ENCODE results near the gene TAF5. TPM values are rescaled to one million over a fixed set of nuclear protein-coding genes. Genes with fewer than 3 reads are reported as not detected.

TAF5 gene
- 1 to 10 TPM; 4.0 to 6.7 (median 4.3) TPM for total RNA-seq

DNA sequence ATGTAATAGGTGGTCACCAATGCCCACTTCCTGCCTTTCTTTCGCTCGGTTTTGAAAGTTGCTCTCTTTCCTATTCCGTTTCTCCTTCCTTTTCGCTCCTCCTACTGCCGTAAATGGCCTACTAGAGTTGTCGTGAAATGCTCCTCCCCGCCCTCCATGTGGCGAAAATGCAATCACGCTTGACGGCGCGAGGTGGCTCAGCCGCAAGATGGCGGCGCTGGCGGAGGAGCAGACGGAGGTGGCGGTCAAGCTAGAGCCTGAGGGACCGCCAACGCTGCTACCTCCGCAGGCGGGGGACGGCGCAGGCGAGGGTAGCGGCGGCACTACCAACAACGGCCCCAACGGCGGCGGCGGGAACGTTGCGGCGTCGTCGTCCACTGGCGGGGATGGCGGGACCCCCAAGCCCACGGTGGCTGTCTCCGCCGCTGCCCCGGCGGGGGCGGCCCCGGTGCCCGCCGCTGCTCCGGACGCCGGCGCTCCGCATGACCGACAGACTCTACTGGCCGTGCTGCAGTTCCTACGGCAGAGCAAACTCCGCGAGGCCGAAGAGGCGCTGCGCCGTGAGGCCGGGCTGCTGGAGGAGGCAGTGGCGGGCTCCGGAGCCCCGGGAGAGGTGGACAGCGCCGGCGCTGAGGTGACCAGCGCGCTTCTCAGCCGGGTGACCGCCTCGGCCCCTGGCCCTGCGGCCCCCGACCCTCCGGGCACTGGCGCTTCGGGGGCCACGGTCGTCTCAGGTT is at the start of gene TAF5:
Gene TAF5 (plus strand): TSS at position 195 of the 737 bp plus-strand sequence. CDS start 14 bp downstream, at position 209.
- Histone ChIP-seq H3K36me3 (no peaks in the 10 kb centered on the region), H3K9me3 (no peaks in the 10 kb centered on the region), H3K27ac (peak within 1 kb of the TSS; percentile 64 to 93 (median 91)), H3K4me1 (peaks cover 0 to 28% (median 0%) of the 10 kb centered on the region in 3 donors), H3K4me3 (peak within 1 kb of the TSS; percentile 76 to 79), H3K27me3 (no peaks in the 10 kb centered on the region)
- WGBS, 2 donors (ENCODE audit: low coverage in 1 of 2) = 0 to 3% methylated on average over 3 to 4 of the region's 81 CpGs
- ATAC-seq = peak; percentile 87
- TF ChIP-seq, protein P1, sequence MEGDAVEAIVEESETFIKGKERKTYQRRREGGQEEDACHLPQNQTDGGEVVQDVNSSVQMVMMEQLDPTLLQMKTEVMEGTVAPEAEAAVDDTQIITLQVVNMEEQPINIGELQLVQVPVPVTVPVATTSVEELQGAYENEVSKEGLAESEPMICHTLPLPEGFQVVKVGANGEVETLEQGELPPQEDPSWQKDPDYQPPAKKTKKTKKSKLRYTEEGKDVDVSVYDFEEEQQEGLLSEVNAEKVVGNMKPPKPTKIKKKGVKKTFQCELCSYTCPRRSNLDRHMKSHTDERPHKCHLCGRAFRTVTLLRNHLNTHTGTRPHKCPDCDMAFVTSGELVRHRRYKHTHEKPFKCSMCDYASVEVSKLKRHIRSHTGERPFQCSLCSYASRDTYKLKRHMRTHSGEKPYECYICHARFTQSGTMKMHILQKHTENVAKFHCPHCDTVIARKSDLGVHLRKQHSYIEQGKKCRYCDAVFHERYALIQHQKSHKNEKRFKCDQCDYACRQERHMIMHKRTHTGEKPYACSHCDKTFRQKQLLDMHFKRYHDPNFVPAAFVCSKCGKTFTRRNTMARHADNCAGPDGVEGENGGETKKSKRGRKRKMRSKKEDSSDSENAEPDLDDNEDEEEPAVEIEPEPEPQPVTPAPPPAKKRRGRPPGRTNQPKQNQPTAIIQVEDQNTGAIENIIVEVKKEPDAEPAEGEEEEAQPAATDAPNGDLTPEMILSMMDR (IDR thresholded peaks at IDR 0.05) = peak in 3 of 4 experiments; percentile 7 to 34 (median 29)
- TF ChIP-seq POLR2A (IDR thresholded peaks at IDR 0.05) (peak; percentile 77 to 86), POLR2AphosphoS5 (IDR thresholded peaks at IDR 0.05) (peak; percentile 94), EP300 (IDR thresholded peaks at IDR 0.05) (no peak)

- Histone ChIP-seq H3K27ac (no peak overlapping the region), H3K9me3 (no peaks in the 10 kb centered on the region), H3K4me3 (no peak overlapping the region), H3K27me3 (no peaks in the 10 kb centered on the region), H3K36me3 (peaks cover 0 to 98% of the 10 kb centered on the region in 2 donors), H3K4me1 (no peaks in the 10 kb centered on the region)
- 95 to 96% methylated on average over 2 to 7 of the region's 7 CpGs for WGBS, 2 donors (ENCODE audit: low coverage in 1 of 2)
- no peak for ATAC-seq
- TF ChIP-seq EP300 (IDR thresholded peaks at IDR 0.05) (no peak), POLR2AphosphoS5 (IDR thresholded peaks at IDR 0.05) (no peak), POLR2A (IDR thresholded peaks at IDR 0.05) (no peak)
Measured at GRCh38 chr10:103327906-103328305, 39.9 kb upstream of the TAF5 start.

- Histone ChIP-seq H3K27me3 (no peaks in the 10 kb centered on the region), H3K4me1 (no peaks in the 10 kb centered on the region), H3K9me3 (no peaks in the 10 kb centered on the region), H3K36me3 (peaks cover 0 to 85% of the 10 kb centered on the region in 2 donors), H3K27ac (no peak overlapping the region), H3K4me3 (no peak overlapping the region)
- ATAC-seq = no peak
- 78 to 79% methylated on average over 2 of the region's 2 CpGs for WGBS, 2 donors (ENCODE audit: low coverage in 1 of 2)
- TF ChIP-seq, protein P1 (IDR thresholded peaks at IDR 0.05) = peak; percentile 25 to 42 (median 40)
- TF ChIP-seq POLR2A (IDR thresholded peaks at IDR 0.05) = no peak
Measured at GRCh38 chr10:103333934-103334520, 33.7 kb upstream of the TAF5 start.

GRCh38 chr10:103334567-103334966 is 33.2 kb upstream of the TAF5 start:
- TF ChIP-seq, protein P1 (IDR thresholded peaks at IDR 0.05) = no peak
- TF ChIP-seq EP300 (IDR thresholded peaks at IDR 0.05) (no peak), POLR2AphosphoS5 (IDR thresholded peaks at IDR 0.05) (no peak), POLR2A (IDR thresholded peaks at IDR 0.05) (no peak)
- Histone ChIP-seq H3K27me3 (no peaks in the 10 kb centered on the region), H3K4me1 (no peaks in the 10 kb centered on the region), H3K9me3 (no peaks in the 10 kb centered on the region), H3K36me3 (peaks cover 0 to 85% of the 10 kb centered on the region in 2 donors), H3K4me3 (no peak overlapping the region), H3K27ac (no peak overlapping the region)
- ATAC-seq = no peak

- peaks cover 0 to 84% of the 10 kb centered on the region in 2 donors for H3K36me3 ChIP-seq
- H3K9me3 ChIP-seq = no peaks in the 10 kb centered on the region
- H3K4me1 ChIP-seq = no peaks in the 10 kb centered on the region
- no peak overlapping the region for H3K4me3 ChIP-seq
- WGBS, 2 donors (ENCODE audit: low coverage in 1 of 2) = 90 to 93% methylated on average over 2 to 4 of the region's 4 CpGs
- TF ChIP-seq EP300 (IDR thresholded peaks at IDR 0.05) (no peak), POLR2A (IDR thresholded peaks at IDR 0.05) (no peak), POLR2AphosphoS5 (IDR thresholded peaks at IDR 0.05) (no peak)
- TF ChIP-seq, protein P1 (IDR thresholded peaks at IDR 0.05) = no peak
- no peak for ATAC-seq
- H3K27me3 ChIP-seq = no peaks in the 10 kb centered on the region
- no peak overlapping the region for H3K27ac ChIP-seq
Measured at GRCh38 chr10:103336370-103336769, 31.4 kb upstream of the TAF5 start.

All from gastroesophageal sphincter (tissue), 4 donors.